T-helper 22 cell (primary cell): ENCODE results near the gene CRY2.
"Not testable (repeated sequence)": the region's sequence is repeated elsewhere in the genome, so short reads cannot be mapped to it uniquely, and the experiment has no call there.

Experiments used
- DNase-seq: peaks from one replicate; pipeline ENCODE4 v3.0.0-alpha.2; 2020; ENCODE audit warnings: low read depth

Gene CRY2

DNA sequence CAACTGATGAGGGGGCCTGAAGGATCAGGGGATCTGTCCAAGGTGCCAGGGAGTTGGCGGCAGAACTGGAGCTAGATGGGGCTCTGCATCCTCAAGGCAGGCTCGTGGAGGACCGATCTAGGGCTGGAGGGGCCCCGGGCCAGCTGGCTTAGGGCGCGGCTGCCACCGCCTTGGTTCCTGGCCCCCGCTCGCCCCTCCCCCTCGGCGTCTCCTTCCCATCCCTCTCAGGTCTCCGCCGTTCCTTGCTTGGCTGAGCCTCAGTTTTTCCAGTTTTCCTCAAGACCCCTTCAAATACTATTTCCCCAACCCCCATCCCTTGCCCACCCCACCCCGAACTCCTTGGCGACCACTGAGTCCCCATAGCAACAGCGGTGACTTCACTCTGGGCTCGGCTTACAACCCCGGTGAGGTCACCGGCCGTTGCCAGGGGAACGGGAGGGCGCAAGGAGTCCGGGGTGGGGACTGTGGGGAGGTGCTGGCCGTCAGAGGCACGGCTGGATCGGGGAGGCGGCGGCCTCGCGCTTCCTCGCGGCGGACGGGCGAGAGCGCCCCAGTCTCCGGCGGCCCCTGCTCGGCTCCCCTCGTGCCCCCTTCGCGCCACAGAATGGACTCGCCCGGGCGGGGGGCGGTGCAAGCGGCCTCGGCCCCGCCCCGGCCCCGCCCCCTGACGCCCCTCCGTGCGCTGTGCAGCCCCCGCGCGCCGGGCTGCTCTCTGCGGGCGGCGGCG lies 52.3 kb downstream of the CRY2 start:
- peak; percentile 62 for DNase-seq

DNA sequence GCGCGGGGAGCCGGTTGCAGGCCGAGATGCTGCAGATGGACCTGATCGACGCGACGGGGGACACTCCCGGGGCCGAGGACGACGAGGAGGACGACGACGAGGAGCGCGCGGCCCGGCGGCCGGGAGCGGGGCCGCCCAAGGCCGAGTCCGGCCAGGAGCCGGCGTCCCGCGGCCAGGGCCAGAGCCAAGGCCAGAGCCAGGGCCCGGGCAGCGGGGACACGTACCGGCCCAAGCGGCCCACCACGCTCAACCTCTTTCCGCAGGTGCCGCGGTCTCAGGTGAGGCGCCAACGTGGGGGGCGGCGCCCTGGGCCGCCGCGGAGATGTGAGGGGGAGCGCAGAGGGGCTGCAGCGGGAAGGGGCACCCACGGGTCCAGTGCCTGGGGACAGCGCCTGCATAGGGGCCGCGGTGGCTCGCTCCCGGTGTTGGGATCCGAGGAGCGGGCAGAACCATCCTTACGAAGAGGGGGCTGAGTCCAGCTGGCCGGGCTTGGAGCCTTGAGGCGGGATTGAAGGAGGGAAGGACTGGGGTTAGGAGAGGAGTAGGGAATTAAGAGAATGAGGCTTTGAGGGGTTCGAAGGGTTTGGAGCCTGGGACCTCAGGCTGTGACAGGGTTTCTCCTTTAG lies 53.0 kb downstream of the CRY2 start:
- not testable (repeated sequence) for DNase-seq

DNA sequence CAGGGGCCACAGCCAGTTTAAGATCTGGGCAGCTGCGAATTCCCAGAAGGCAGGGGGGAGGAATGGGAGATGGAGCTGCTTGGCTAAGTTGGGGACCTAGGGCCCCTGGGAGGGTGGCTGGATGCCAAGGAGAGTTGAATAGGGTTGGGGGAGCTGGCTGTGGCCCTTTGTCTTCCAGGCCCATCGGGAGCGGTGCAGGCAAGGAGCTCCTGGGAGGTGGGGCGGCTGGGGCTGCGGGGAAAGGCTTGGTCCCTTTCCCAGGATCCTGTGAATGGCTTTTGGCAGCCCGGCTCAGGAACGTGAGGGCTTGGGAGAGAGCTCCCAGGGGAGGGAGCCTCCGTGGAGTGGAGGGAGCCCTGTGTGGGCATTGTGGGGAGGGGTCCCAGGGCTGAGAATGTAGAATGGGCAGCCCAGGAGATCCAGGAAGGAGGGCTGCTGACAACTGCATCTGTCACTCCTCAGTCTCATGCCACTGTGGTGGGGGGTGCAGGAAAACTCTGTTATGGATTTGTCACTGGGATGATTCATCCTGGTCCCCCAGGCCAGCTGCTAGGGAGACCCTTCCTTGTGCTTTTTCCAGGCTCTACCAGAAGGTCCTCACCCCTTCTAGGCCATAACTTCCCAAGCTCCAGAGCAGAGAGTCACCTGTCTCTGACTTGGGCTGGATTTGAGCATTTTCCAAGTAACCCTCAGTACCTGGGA lies 53.8 kb downstream of the CRY2 start:
- no peak for DNase-seq

DNA sequence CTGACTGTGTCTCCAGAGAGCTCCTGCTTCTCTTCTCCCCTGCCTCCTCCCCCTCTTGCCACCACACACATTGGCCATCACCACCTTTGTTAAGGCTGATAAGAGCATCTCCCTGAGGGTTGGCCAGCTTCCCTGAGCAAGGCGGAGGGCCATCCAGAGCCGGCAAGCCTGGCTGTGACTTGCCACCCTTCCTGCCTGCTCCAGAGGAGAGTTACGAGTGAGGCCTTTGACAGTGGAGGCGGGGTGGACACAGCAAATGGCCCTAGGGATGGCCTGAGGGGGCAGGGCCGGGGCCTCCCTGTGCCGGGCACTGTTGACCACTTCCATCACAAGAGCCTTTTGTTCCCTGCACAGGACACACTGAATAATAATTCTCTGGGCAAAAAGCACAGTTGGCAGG lies 54.4 kb downstream of the CRY2 start:
- no peak for DNase-seq

DNA sequence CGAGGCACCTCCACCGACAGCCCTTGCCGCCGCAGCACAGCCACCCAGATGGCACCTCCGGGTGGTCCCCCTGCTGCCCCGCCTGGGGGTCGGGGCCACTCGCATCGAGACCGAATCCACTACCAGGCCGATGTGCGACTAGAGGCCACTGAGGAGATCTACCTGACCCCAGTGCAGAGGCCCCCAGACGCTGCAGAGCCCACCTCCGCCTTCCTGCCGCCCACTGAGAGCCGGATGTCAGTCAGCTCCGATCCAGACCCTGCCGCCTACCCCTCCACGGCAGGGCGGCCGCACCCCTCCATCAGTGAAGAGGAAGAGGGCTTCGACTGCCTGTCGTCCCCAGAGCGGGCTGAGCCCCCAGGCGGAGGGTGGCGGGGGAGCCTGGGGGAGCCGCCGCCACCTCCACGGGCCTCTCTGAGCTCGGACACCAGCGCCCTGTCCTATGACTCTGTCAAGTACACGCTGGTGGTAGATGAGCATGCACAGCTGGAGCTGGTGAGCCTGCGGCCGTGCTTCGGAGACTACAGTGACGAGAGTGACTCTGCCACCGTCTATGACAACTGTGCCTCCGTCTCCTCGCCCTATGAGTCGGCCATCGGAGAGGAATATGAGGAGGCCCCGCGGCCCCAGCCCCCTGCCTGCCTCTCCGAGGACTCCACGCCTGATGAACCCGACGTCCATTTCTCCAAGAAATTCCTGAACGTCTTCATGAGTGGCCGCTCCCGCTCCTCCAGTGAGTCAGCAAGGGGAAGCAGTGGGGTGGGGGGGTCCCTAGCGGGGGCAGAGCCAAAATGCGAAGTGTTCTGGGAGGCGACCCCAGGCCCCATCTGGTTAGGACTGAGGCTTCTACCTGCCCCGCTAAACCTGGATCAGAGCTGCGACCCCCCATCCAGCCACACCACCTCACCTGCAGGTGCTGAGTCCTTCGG lies 55.4 kb downstream of the CRY2 start:
- no peak for DNase-seq

DNA sequence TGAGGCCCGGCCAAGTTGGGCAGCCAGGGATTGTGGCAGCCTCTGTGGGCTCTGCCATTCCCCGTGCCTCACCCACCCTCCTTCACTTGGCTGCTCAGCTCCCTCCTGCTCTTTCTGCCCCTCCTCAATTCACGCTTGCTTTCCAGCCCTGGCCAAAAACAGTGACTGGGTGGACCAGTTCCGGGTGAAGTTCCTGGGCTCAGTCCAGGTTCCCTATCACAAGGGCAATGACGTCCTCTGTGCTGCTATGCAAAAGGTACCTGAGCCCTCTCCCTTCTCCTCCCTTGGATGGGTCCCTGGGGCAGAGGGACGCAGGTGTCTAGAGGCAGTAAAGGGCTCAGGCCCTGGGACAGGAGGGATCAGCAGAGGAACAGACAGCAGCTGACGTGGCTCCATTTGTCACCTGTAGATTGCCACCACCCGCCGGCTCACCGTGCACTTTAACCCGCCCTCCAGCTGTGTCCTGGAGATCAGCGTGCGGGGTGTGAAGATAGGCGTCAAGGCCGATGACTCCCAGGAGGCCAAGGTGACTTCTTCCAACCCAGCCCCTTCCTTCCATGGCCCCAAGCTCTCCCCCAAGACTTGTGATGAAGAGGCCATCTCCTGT lies 57.1 kb downstream of the CRY2 start:
- DNase-seq = no peak

DNA sequence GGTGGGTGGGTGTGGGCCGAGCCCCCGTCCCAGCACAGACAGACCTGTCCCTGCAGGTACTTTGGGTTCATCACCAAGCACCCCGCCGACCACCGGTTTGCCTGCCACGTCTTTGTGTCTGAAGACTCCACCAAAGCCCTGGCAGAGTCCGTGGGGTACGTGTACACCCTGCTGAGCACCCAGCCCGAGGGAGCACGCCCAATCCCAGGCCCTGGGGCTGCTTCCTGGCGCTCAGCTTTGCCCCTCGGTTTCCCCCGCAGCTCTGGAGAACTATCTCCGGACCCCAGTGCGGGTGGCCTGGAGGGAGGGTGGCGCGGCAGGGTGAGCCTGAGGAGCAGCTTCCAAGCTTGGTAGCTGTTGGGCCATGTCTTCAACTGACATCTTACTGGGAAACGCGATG lies 57.8 kb downstream of the CRY2 start:
- DNase-seq = no peak

DNA sequence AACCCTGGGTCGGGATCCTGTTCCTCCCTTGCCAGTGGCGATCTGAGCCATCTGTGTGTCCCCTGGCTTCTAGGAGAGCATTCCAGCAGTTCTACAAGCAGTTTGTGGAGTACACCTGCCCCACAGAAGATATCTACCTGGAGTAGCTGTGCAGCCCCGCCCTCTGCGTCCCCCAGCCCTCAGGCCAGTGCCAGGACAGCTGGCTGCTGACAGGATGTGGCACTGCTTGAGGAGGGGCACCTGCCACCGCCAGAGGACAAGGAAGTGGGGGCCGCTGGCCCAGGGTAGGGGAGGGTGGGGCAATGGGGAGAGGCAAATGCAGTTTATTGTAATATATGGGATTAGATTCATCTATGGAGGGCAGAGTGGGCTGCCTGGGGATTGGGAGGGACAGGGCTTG lies 58.3 kb downstream of the CRY2 start:
- DNase-seq = not testable (repeated sequence)

DNA sequence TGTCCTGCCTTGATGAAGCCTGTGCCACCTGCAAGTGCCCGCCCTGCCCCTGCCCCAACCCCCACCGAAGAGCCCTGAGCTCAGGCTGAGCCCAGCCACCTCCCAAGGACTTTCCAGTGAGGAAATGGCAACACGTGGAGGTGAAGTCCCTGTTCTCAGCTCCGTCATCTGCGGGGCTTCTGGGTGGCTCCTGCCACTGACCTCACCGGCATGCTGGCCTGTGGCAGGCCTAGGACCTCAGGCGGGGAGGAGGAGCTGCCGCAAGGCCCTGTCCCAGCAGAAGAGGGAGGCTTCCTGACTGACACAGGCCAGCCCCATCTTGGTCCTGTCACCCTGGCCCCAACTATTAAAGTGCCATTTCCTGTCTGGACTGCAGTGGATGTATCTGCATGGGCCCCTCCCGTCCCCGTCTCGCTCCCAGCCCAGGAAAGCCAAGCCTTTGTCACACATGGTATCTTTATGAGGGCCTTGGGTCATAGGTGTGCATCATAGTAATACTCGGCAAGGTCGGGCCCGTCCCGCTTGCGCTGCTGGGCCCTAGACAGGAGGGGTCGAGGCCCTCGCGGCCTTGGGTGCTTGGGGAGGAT lies 58.9 kb downstream of the CRY2 start:
- DNase-seq = no peak

DNA sequence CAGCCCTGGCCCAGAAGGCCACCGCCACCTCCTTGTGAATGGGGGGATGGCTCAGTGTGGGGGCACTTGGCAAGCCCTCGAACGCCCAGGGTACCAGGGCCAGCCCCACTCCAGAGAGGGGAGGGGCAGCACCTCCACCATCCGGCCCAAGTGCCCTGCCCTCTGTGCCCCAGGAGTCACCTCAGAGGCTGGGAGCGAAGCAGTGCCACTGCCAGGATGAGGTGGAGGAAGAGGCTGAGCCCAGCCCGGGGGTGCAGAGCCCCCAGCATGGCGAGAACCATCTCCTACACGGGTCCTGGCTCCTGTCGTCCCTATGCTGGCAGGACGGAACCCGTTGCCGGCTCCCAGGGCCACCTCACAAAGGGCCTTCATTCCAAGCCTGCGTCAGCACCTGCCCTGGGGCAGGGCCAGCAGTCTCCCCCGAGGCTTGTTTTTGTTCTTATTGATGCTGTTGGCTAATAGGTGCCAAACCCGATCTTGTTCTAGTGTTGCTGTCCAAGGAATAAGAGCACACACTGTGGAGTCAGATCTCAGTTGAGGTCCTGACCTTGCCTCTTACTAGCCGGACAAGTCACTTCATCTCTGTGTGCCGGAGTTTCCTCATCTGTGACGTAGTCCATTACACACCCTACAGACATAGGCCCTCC lies 59.8 kb downstream of the CRY2 start, which contains the start of gene FREY1:
TSS of gene FREY1 (minus strand) at position 307 of the 647 bp plus-strand sequence. CDS start at position 281, 26 bp downstream.
- DNase-seq = no peak

DNA sequence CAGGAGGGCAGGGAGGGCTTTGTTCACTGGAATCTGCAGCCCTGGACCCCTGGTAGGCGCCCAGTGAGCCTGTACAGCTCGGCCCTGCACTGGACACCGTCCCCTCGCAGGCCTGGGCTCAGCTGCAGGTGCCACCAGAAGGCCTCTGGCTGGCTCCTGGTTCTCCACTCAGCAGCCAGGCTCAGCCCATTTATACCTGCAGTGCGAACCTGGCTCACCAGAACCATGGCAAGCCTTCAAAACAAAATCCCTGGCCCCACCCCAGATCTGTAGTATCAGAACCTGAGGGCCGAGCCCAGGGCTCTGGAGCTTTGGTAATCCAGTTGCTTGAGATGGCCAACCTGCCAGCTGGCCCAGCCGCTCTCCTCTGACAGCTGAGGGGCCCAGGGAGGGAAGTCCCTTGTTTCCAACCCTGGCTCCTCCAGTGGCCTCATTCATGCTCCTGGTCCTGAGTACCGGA lies 60.7 kb downstream of the CRY2 start:
- no peak for DNase-seq

DNA sequence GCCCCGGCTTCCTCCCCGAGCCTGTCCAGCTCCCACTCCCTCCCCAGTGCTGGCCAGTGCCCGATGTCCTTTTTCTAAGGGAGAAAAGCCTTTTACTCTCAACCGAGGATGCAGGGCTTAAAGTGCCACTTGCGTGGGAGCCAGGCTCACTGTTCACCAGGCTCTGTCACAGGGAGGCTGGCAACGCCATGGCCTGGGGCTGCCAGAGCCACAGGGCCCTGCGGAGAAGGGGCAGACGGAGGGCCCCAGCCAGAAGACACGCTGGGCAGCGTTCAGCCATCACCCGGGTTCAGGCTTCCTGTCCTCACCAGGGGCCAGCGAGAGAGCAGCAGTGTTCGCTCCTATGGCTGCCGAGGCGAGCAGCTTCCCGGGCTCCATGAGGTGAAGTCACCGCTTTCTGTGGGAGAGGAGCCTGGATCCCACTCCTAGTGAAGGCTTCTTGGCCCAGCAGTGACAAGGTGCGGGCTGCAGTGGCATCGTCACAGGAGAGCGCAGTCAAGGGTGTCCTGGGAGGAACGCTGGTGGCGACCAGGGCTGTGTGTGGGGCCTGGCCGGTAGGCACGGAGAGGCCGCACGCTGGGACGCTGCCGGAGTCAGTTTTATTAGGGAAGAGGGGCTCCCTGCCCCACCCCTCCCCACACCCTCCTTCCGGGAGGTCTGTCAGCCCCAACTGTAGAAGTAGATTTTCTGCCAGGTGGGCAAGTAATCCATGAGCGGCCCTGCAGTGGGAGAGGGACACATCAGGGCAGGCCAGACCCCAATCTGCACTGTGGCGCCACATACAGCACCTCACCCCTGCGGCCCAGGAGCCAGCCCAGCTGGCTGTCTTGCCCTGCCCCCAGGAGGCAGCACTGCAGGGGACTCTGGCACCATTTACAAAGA lies 62.6 kb downstream of the CRY2 start:
- DNase-seq = no peak

DNA sequence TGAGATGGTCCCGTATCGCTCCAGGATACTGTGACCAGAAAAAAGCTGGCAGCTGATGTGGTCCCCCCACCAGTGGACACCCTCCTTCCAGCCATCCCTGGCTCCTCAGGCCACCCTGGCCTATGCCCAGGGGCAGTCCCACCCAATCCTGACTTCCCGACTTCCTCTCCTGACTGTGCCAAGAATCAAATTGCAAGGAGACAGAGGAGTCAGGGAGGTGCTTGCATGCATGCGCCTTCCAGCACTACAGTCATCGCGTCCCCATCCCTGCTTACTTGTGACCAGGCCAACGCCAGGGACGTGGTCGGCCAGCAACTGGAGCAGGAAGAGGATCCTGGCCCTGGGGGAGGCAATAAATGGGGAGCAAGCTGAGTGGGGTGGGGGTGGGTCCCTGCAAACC lies 63.3 kb downstream of the CRY2 start:
- no peak for DNase-seq

DNA sequence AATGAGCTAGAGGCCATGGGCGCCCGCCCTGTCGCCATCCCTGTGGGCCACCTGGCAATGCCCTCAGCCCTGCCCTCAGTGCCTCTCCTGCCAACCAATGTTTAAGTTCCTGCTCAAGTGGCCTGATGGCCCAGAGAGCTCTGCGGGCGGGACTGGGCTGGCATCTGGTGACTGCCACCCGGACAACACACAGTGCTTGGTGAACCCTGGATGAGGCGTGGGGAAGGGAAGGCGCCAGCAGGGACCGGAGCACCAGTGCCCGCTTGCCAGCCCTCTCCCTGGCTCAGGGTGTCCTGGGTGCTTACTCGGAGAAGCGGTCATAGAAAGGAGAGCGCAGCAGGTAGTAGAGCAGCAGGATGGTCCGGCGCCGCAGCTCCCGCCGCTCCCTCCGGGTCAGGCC lies 66.2 kb downstream of the CRY2 start:
- DNase-seq = no peak

DNA sequence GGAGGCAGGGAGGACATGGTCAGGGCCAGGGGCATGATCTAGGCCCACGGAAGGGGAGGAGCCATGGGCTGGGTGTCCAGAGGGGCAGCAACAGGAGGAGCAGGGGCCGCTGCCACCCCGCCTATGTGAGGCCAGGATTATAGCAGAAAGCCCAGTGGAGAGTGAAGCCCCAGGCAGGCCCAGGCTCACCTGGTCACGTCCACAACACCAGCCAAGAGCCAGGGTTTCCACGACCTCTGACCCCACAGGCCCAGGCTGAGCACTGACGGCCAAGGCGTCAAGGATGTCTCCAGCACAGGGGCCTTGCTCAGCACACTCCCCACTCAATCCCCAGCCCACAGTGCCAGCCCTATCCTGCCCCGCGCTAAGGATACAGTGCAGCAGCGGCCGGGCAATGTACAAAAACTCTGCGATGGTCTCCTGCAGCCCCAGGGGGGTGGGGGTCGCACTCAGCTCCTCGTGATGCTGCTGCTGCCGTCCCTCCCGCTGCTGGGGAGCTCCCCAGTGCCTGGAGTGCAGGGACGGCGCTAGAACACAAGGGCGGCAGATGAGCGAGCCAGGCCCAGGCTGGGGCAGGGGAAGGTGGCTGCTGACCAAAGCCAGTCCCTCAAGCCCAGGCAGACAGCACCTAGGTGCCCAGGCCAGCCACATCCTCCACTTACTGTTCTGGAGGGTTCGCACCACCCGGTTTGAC lies 66.8 kb downstream of the CRY2 start:
- DNase-seq = no peak

DNA sequence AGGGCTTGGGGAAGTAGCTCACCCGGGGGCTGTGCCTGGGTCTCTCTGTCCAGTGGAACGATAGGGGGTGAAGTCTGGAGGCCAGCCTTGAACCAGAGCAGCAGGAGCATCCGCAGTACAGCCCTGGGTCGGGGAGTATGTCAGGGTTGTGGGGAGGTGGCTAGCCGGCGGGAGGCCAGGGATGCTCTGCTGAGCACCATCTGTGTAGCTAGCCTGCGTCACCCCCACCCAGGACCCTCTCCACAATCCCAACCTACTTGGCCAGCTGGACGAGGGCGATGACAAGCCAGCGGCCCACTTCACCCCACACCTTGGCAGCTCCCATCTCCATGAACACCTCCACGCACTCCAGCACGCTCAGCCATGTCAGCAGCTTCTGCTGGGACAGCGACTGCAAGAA lies 68.2 kb downstream of the CRY2 start:
- no peak for DNase-seq

DNA sequence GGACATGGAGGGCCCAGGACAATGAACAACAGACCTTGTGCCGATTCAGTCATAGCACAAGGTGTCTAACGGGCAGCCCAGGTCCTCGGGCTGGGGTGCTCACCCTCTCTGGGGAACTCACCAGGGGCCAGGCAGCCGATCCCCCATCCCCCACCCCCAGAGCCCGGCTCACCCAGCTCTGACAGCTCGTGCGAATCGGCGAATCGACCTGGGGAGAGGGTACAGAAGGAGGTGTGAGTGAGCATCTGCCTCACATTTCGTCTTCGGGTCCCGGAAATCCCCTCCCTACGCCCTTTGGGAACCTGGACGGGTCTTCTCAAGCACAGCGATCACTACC lies 70.0 kb downstream of the CRY2 start:
- no peak for DNase-seq

DNA sequence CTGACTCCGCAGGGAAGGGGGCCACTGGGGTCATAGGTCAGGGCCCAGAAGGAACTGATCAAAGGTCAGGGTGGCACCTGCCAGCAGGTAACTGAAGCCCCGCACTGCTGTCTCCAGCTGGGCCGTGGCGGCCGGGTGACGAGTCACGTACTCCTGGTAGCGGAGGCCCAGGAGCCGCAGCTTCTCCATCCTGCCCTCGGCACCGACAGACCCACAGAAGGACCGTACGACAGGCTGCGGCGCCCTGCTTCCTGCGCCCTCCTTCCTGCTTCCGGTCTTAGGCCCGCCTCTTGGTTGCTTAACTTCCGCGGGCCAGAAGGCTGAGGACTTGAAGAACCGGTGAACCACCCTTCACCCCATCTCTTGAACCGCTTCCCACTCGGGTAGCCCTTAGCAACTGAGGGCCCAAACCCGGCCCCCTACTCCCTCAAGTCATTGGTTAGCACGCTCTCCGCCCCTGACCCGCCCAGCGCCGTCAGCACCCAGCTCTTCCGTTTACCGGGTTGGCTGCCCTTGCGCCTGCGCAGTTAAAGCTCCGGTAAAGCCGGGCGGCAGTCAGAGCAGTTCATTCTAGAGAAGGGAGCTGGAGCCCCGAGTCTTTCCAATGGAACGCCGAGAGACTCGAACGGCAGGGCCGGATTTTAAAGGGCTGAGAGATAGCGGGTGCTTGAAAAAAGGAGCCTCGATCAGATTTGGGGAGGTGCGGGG lies 70.5 kb downstream of the CRY2 start, which contains the start of gene PEX16:
TSS of gene PEX16 (minus strand) at position 255 of the 708 bp plus-strand sequence. CDS start at position 189, 66 bp downstream.
- peak; percentile 96 for DNase-seq
